GM10847 (cell line): Measurements from ENCODE around the gene SLC17A2.

Source experiments
- POLR2A ChIP-seq: IDR thresholded peaks from 2 replicates; pipeline ENCODE4 v1.6.1; 2011; ENCODE audit not compliant: insufficient read length; ENCODE audit errors: extremely low read depth

Gene SLC17A2

DNA sequence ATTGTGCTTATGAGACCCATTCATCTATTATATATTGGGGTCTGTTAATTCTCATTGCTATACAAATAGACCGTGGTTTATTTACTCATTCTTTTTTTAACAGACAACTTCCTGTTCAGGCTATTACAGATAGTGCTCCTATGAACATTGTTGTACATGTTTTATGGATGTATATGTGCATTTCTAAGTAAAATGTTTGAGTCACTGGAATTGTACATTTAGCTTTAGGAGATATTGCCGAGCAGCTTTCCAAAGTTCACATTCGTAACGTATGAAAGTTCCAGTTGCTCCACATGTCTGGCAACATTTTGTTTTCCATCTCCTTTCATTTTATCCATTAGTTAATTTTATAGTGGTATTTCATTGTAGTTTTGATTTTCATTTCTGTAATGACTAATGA, 19.1 kb downstream of the SLC17A2 start:
- TF ChIP-seq POLR2A: no peak

DNA sequence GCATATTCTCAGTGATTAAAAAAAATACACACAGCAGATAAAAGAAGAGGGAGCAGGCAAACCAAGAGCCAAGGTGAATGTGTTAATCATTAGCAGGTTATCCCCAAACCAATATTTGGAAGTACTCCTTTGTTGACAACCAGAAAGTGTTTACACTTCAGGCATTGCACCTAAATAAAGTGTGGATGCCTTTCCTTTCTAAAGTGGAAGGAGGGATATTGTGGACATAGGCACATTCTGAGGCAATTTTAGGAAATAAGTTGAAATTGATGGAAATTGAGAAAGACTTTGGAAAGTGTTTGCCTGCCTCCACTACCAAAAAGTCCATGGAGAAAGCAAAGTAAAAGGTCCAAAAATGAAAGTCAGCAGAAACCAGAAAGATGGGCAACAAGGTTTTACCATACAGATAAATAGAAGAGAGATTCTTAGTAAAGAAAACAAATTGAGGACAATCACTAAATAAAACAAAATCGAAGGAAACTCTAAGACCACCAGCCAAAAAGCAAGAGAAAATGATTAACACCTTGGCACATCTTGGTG, 22.9 kb downstream of the SLC17A2 start:
- no peak for TF ChIP-seq POLR2A

DNA sequence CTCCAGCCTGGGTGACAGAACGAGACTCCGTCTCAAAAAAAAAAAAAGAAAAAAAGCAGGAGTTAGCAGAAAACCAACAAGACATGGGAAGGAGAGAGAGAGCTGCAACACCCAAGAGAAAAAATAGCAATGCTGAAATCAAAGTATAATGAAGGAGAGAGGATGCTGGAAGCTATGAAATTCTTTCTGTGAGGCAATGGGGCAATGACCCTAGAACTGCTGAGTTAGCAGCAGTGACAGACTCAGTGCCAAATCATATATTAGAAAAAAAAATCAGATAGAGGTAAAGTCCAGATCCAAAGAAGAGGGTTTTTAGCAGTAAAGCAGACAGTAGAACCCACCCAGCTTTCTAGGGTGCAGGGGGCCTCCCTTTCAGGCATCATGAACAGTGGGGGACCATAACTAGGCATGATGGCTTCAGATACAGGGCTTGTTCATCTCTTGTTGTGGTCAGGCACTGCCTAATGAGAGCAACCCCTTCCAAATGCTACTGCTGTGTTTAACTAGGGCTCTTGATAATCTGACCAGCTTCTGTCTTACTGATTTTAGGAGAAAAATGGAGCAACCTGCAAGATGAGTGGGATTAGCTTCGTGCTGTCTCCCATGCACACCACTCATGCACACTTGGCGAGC, 26.9 kb downstream of the SLC17A2 start:
- TF ChIP-seq POLR2A: no peak

DNA sequence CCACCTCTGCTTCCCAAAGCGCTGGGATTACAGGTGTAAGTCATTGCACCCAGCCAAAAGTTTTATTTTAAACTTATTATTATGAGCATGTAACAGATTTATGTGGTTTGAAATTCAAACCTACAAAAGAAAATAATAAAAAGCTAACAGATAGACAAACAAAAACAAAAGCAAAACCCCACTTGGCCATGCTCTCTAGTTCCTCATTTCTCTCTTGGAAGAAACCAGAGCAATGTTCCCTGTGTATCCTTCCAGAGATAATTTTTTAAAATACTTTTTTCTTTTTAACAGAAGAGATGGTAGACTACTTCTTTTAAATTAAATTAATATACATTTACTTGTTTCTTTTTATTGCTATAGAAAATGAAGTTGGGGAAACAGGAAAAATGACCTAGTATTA, 28.4 kb downstream of the SLC17A2 start:
- no peak for TF ChIP-seq POLR2A

DNA sequence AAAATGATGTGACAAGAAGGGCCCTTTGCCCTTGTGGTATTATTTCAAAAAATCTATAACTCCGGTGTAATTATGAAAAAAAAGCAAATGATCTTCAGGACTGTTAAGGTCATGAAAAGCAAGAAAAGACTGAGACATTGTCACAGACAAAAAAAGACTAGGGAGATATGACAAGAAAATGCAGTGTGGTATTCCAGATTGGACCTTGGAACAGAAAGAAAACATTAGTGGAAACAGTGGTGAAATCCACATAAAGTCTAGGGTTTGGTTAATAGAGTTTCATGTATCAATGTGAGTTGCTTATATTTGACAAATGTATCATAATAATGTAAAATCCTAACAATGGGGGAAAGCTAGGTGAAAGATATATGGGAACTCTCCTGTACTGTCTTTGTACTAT, 29.6 kb downstream of the SLC17A2 start:
- TF ChIP-seq POLR2A: no peak

DNA sequence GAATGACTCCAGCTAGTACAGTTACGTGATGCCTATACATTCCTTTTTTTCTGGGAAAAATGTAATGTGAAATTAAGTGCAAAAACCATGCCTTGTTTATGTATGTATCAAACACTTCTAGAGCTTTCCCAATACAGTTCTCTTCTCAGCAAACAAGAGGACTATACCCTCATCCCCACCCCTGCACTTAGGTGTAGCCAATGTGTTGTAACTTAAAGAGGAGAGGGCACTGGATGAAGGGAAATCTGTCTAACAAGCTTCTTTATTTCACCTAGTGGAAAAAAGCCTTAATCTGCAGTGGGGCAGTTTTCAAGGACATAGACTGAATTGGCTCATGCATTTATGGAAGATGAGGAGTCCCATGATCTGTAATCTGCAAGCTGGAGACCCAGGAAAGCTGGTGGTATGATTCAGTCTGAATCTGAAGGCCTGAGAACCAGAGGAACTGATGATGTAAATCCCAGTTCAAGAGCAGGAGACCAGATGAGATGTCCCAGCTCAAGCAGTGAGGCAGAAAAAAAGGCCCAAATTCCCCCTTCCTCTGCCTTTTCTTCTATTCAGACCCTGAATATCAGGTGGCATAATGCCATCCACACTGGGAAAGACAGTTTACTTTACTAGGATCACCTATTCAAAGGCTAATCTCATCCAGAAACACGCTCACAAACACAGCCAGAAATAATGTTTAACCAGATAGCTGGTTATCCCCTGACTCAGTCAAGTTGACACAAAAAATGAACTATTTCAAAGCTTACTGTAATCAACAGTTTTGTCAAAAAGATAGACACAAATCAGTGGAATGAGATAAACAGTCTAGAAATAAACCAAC, 30.7 kb downstream of the SLC17A2 start:
- no peak for TF ChIP-seq POLR2A

DNA sequence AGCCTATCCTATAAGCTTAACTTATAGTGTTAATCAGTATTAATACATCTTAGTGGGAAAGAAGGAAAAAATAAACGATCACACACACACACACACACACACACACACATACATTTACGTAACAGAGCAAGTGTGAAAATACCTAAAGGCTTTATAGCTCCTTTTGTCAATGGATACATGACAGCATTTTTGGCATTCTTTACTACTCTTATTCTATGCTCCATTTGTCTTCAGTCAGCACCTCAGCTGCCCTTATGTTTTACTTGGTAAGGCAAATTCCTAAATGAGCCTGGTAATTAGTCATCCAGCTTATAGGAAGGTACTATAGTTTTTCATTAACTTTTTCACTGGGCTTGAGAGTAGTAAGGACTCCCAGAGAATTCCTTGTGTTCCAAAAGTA, 31.4 kb downstream of the SLC17A2 start:
- TF ChIP-seq POLR2A: no peak

DNA sequence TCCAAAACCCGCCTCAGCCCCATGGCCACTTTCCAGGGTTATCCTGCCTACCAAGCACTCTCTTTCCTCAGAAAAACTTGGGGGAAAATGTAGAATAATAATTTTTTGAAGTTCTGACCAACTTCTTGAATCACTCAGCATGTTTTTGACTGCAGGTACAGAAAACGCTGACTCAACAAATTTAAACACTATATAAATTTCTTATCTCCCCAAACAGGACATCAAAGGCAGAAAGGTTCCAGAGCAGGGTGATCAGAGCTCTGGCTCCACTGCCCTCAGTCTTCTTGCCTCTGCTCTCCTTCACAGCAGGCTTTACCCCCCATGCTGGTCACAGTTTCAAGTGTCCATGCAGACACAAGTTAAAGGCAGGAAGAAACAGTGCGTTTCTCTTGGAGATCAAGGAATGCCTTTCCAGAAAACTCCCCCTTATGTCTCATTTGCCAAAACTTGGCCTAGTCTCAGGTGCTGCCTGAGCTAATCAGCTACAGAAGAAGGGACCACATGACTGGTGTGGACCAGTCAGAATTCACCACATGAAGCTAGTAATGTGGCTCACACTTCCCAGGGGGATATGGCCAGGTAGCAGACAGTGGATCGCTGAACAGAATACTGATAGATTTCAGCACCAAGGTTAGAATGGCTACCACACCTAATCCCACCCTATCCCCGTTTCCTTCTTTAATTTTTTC, 32.1 kb downstream of the SLC17A2 start:
- TF ChIP-seq POLR2A: no peak

DNA sequence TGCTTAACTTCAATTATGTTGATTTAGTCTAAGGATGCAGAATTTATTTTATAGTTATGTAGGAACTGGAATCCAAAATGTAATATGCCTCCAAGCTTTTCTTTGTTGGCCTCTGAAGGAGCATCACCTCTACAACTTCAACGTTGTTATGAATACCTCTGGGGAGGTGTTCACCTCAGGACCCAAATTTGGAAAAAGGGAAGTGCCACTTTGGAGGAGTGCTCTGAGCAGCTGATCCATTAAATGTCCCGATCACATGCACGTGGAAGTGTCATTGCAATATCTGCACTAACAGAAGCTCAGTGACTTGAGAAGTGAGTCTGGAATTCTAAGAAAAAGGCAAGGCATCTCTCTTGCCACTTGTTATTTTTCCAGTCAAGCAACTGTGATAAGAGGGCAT, 34.2 kb downstream of the SLC17A2 start:
- TF ChIP-seq POLR2A: no peak

DNA sequence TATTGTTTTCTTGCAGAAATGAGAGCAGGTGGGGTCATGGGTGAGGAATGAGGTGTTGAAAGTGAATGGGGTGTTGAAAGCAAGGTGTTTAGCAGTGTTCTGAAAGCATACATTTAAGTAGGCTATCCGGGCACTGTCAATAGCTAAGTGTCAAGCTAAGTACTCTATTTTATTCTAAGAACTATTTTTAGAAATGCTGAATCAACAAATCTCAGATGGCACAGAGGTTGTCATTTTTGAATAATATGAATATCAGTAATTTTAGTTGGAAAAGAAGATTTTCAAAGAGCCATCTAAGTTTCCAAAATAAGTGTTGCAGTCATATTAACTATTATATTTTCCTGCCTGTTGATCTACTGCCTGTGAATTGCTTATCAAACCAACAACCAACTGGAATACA, 34.7 kb downstream of the SLC17A2 start:
- no peak for TF ChIP-seq POLR2A

DNA sequence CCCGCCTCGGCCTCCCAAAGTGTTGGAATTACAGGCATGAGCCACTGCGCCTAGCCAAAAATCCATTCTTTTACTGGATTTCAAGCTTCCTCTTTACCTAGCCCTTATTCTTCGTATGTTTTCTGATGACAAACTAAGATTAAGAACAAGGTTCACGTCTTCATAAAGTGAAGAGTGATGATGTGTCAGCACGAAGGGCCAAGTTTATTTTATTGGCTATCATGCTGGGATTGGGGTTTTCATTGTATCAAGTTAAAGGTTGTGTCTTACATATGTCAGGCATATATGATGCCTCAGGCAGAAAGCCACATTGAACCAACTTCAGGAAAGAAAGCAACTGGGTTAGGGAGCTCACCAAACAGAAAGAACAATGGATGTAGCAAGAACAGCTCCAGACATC, 36.7 kb downstream of the SLC17A2 start:
- no peak for TF ChIP-seq POLR2A

DNA sequence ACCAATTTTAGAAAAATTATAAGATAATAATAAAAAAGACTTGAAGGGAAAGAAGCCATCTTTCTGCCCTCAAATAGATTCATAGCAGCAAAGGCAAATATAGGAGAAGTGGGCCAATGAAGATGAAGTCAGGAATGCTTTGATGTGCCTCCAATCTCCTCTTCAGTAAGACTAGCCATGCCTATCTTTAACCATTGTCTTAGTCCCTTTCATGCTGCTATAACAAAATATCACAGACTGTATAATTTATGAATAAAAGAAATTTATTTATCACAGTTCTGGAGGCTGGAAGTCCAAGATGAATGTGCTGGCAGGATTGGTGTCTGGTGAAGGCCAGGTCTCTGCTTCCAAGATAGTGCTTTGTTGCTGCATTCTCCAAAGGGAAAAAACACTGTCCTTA, 37.6 kb downstream of the SLC17A2 start:
- no peak for TF ChIP-seq POLR2A

DNA sequence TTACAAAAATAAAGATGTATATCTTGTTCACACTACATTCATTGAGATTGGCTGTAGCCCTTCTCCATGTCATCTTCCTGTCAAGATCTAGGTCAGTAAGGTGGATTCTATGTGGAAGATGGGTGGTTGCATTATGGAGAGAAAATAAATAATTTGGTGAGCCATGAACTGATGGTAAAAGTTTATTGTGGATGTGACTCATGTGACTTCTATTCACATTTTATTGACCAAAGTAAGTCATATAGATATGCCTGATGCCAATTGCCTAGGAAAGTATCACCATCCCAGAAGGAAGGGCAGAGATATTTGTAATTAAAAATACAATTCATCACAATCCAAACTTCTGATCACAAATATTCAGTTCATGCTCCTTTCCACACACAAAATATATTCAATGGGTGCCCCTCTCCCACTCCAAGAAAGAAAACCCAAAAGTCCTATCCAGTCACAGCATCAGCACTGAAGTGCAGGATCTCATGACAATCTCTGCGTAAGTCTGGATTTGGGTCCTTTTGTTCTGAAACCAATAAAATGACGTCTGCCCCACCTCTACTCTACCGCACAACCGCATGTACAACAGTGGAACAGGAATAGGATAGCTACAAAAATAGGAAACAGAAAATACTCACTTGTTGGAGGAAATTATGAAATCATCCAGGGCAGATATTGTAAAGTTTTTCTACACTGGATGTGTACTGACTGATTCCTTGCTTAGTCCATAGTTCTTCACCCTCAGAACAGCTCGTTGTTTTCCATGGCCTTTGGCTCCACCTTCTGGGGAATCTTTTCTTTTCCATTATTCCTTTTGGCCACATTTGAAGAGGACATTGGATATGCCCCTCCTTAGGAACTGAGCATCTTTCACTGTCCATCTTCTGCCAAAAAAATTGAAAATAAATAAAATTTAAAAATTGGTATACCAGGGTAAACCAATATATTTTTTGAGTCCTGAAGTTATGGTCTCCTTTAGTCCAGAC, 40.3 kb downstream of the SLC17A2 start:
- no peak for TF ChIP-seq POLR2A

DNA sequence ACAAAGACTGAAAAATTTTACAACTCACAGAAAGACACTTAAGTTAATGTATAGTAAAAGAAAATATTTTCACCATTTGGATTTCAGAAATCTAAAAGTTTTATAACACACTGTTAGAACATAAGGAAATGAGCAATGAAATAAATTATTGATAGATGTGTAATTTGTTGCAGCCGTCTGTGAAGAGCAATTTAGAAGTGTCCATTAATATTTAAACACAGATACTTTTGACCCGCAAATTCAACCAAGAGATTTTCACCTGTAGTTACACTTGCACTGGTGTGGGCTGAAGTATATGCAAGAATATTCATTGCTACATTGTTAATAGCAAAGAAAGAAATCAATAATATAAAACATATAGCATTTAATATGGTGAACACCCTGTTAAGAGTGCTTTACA, 41.9 kb downstream of the SLC17A2 start:
- TF ChIP-seq POLR2A: no peak

DNA sequence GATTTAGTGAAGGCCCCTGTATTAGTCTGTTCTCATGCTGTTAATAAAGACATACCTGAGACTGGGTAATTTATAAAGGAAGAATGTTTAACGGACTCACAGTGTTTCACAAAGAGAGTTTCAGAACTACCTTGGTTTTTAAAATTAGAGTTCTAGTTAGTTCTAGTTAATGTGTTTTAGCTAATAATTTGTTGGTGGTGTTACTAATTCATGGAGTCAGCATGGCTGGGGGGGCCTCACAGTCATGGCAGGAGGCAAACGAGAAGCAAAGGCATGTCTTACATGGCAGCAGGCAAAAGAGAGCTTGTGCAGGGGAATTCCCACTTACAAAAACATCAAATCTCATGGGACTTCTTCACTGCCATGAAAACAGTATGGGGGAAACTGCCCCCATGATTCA, 44.4 kb downstream of the SLC17A2 start:
- no peak for TF ChIP-seq POLR2A
